Left ventricle myocardium superior (tissue), 1 donor: ENCODE results near the gene CCDC174. TPM values are rescaled to one million over a fixed set of nuclear protein-coding genes. Genes with fewer than 3 reads are reported as not detected.

Experiments used
- total RNA-seq: library from RNA; stranded (reverse); fragmentation: NEBNext Ultra II Directional; extraction: Animal tissue kit (Norgen Biotek cat#: 25700); gene quantifications from one replicate; pipeline ENCODE4 v1.2.1, GENCODE V29; 2021
- donor health status: DM: no; HTN: yes; CAD: no; lungs with severe emphysema.

CCDC174 gene
- total RNA-seq, 1 donor from 2014 or later, result 10.7 TPM

Other genes with a start within 250 kb of the CCDC174 start
- 14.1 TPM for gene SLC6A6, start 249.2 kb upstream of the CCDC174 start, total RNA-seq
- gene GRIP2, start 111.4 kb upstream of the CCDC174 start, total RNA-seq, result 37.0 TPM
- gene C3orf20, start 23.4 kb downstream of the CCDC174 start, total RNA-seq, result not detected
- gene FGD5, start 167.2 kb downstream of the CCDC174 start, total RNA-seq, result 16.3 TPM